SH-SY5Y (cell line): ENCODE results near the gene NHS.

Source experiments
- GATA2 ChIP-seq: IDR thresholded peaks from 2 replicates; pipeline ENCODE4 v1.6.1; 2011; ENCODE audit warnings: mild to moderate bottlenecking, low read depth, low read length
- GATA3 ChIP-seq: IDR thresholded peaks from 2 replicates; pipeline ENCODE4 v1.6.1; 2011; ENCODE audit warnings: low read depth, mild to moderate bottlenecking, low read length, moderate library complexity

Gene NHS

DNA sequence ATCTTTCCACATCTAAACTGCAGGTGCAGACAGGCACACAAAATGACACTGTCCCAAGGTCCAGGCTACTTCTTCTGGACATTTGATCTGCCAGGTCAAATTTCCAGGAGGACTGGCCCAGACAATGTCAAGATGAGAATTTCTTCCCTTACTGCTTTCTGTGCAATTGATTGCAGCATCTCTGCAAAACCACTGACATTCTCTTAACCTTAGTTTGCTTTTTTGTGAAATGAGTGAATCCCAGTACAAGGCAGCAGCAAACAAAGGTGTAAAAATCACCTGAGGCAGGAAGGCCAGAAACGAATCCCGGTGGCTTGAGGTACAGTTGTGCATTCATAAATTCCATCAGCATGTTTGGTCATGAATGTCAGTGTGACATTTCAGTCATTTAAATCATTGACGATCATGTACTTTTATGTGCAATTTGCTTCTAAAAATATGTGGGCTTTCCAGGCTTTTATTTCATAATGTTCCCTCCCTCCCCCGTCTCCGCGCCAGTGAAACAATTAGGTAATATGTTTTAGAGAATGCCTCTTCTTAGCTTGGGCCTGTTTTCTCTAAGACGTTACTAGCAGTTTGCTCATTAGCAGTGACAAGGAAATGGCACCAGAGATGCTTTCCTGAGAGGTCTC lies 39.1 kb downstream of the NHS start:
- no peak for TF ChIP-seq GATA2

DNA sequence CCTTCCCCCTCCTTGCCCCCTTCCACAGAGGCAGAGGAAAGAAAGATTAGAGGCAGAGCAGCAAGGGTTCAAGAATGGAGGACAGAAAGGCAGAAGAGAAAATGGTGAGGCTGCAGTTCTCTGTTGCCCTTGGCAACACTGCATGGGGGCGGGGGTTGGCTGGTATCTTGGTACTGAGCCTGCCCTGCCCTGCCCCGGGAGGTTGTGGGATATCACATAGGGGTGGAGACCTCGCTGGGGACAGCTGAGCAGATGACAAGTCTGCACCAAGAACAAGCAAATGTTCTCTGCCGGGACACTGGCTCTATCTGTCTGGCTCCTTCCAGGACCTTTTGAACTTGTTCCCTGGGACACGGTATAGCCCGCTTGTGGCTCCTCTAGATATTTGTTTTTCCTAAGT lies 39.8 kb downstream of the NHS start:
- TF ChIP-seq GATA2, result no peak
- TF ChIP-seq GATA3, result no peak

DNA sequence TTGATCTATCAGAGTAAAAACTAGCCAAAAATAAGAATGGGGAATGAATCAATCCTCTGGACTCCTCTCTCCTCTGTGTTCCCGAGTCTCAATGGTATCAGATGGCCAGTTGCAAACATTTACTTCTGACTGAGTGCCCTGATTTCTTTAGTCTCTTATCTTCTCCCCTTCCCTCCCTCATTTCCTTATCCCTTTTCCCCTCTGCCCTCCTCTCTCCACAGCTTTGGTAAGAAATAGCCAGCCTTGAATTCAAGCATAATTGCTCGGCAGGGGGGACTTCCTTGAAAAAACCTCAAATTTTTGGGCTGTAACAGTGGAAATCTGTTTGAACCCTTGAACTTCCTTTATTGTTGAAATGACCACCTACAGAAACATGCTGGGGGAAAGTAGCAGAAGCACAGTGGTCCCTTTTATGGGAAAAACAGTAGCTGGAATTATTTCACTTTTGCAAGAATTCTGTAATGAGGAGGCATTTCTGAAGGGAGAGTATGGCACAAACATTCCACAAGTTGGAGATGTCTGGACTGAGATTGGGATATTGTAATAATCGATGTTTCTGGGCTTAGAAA lies 40.3 kb downstream of the NHS start:
- TF ChIP-seq GATA3, result no peak
- TF ChIP-seq GATA2, result no peak

DNA sequence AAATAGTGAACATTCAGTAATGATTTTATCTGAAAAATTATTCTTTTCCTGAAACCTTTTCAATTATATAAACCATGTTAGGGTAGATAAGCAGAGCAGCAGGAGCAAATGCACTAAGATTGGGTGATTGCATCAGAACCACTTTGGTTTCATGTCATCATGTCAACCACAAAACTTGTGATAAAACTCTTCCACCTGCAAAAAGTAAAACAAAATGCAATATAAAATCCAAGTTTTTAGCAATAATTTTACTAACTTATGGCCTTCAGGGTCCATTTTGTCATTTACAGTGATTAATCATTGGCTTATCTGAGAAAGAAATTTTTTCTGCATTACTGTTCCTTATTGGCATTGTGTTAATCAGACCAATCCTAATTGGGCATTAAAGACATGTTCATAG lies 42.4 kb downstream of the NHS start:
- peak; percentile 37; the same call in 1 of the 2 replicates for TF ChIP-seq GATA2
- TF ChIP-seq GATA3, result peak; percentile 70

DNA sequence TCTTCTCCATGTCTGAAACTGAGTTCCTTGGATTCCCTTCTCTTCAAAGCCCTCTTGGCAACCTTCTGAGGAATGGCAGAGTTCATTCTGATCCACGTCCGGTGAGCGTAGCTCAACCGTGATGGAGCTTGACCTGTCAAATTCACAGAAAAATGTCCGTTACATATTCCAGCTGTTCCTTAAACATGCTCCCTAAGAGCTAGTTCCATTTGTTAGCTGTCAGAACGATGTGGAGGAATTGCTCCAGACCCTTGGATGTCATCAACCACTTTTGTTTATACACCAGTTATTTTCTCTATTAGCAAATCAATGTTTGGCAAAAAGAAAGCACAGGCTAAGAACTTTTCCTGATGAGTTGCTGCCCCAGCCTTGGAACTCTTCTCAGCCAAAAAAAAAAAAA lies 50.1 kb downstream of the NHS start:
- no peak for TF ChIP-seq GATA3
- no peak for TF ChIP-seq GATA2

DNA sequence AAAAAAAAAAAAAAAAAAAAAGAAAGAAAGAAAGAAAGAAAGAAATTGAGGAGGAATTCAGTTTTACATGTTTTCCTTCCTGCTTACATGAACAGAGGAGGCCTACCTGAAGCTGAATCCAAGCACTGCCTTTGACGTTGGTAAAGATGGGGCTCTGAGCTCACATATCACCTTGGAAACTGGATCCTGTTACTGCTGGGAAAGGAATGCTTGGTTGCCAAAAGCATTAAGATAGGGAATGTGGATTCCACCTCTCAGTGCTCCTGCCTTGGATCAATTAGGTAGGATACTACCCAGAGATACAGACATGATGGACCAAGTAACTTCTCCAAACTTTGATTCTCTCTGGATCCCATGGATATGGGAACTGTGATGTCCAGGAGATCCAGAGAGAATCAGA lies 50.6 kb downstream of the NHS start:
- no peak for TF ChIP-seq GATA2
- TF ChIP-seq GATA3, result no peak

DNA sequence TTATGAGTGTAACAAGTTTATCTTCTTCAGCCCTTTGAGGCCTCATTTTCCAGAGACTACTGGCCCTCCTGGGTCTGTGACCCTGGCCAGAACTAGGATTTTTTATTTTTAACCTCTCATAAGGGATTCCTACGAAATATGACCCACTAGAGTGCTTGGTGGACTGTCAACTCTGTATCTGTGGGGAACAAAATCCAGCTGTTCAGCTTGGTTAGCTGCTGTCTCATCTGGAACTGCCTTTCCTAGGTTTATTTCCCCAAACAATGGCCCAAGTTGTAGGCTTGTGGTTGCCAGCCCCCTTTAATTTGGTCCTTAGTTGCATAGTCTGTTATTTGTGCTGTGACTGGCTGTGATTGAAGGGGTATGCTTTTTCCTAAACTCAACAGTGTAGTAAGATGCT lies 56.2 kb downstream of the NHS start:
- TF ChIP-seq GATA2, result no peak
- no peak for TF ChIP-seq GATA3

DNA sequence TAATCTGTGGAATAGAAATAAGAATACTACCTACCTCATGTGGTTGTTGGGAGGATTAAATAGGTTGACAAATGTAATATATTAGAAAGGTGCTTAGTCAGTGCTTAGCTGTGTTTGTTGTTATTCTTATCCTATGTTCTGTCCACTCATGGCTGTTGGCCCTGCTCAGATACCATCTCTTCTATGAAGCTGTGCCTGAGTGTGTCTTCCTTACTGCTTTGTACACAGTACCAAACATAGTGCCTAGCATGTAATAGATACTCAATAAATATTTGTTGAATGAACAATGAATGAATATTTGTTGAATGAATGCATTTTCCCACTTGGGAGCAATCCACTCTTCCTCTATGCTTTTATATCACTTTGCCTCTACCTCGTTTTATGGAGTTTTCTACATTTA lies 57.2 kb downstream of the NHS start:
- TF ChIP-seq GATA2 (no peak), GATA3 (no peak)

DNA sequence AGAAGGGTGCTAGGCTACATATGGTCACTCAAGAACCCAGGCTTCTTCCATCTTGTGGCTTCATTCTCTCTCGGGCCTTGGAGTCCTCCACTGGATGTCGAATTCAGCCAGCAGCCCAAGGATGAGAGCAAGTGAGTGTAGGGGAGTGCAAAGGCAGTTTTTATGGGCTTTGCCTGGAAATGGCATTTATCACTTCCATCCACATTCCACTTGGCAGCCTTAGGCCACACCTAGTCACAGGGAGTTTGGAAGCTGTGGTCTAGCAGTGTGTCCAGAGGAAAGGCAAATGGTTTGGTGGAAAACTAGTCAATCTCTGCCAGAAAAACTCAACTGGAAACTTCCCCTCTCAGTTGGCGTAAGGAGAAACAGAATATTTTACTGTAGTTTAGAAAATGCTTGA lies 59.0 kb downstream of the NHS start:
- no peak for TF ChIP-seq GATA2
- no peak for TF ChIP-seq GATA3

DNA sequence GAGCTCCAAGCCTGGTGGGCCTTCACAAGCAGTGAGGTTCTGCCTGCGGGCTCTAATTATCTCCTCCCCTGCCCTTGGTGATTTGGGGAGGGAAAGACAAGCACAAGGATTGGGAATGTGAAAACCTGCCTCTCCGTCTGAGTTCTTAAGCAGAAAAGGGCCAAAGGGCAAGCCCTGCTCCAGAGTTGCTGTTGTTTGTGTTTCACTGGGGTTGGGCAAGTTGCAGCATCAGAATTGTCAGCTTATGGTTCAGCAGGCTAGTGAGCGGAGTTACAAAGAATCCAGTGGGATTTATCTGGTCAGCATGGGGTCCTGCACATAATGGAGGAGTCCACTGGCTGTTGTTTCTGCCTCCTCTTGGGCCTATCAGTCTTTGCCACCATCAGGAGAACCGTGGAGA lies 60.5 kb downstream of the NHS start:
- TF ChIP-seq GATA2, result no peak
- TF ChIP-seq GATA3, result no peak

DNA sequence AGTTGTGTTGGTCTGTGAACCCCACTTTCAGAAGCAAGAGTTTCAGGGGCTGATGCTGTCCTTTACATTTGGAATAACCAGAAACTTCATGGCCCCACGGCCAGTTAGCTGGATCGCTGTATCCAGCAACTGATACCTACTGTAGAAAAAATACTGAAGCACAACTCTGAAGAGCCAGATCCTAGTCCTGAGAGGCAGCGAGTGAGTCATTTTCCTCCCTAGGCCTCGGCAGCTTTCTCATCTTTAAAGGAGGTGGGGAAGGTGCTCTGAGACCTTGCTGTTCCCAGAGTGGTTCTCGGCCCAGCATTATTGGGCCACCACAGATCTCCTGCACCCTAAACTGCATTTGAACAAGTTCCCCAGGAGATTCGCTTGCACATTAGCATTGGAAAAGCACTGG lies 63.2 kb downstream of the NHS start:
- no peak for TF ChIP-seq GATA3
- no peak for TF ChIP-seq GATA2

DNA sequence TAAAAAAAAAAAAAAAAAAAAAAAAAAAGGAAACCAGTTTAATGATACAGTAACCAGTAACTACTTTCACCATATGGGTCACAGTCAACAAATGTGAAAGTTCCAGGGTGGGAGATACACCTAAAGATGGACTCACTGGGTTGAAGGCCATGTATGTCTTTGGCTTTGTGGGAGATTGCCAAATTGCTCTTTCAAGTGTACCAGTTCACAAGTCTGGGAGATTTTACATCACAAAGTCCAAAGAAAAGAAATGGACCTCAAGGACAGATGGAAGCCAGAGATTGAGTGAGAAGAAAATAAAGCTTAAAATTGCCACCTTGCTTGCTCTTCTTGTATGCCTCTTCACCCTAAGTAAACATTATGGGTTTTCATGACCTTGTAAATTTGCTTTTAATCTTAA lies 65.3 kb downstream of the NHS start:
- TF ChIP-seq GATA2 (no peak), GATA3 (no peak)

DNA sequence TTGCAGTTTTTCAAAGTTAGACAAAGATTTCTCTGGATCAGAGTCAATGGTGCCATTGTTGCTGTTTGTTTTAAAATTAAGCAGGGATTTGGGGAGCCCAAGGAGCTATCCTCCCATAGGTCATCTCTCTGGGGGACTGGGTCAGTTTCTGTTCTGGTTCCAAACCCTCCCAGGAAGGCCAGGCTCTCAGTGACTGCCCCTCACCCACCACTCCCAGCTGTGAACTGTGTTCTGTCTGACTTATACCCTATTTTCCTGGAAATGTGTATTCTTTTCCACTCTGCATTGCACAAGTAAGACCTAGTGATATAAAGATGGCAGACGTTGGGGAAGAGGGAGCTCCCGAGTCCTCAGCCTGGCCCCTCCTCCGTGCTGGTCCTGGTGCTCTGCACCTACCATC lies 65.8 kb downstream of the NHS start:
- no peak for TF ChIP-seq GATA2
- no peak for TF ChIP-seq GATA3

DNA sequence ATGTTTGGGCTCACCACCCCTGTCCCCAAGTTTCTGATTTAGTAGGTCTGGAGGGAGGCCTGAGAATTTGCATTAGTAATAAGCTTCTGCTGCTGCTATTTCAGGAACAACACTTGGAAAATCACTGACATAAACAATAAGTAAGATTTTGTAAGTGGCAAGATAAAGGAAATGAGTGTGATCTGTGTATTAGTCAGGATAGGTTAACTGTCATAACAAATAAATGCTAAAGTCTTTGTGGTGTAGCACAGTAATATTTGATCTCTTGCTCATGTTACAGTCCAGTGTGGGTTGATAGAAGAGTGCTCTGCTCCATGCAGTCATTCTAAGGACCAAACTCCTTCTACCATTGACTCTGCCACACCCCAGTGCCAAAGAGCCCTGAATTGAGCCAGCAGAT lies 67.0 kb downstream of the NHS start:
- TF ChIP-seq GATA2 (no peak), GATA3 (no peak)

DNA sequence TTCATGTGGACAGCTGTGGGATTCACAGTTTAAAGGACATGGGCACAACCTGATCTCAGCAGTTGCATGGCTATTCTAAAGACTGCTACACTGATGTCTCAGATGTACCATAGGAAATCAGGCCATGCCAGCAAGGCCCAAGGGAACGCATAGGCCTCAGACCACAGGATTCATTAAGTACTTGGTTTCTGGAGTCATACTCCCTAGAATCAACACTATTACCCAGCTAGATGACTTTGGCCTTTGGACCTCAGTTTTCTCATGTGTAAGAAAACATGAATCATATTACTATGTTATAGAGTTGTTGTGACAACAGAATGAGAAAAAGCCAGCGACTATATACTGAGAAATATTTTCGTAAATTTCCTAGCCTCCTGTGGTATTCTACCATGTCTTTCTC lies 67.9 kb downstream of the NHS start:
- TF ChIP-seq GATA3 (no peak), GATA2 (no peak)

DNA sequence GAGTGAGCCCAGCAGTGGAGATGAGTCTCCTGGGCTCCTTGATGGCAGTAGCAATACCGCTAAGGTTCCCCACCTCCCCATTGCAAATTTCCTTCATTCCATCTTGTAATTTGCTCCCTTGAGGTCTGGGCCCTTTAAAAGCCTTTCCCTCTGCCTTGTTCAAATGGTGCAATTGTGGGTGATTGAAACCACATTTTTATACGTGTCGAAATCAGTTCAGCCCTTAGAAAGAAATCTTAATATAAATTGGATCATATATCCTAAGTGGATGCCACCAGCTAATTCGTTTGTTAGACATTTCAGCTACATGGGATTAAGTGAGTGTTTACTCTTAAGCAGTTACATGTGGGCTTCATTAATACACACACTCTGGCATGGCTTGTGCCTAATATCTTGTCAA lies 68.6 kb downstream of the NHS start:
- TF ChIP-seq GATA3 (no peak), GATA2 (no peak)

DNA sequence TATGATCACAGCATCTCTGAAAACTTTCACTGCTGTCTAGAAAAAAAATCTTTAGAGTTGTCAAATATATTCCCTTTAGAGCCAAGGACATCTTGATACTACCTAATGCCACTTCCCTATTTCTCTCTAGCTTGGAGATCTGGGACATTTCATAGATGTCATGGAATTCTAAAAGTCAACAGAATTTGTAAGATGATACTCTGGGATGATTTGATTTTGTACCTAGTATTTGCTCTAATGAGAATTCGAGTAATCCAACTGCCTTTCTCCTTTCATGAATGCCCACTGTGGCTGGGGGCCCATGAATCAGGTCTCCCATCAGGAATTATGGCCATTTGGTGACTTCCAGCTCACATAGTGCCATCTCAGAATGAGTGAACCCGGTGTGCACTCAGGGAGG lies 73.2 kb downstream of the NHS start:
- TF ChIP-seq GATA3, result no peak
- no peak for TF ChIP-seq GATA2
